ENCODE data around the gene B3GNT5. TPM values are rescaled to one million over a fixed set of nuclear protein-coding genes. Genes with fewer than 3 reads are reported as not detected.
A peak's percentile ranks its signal among the peaks of the same experiment; 100 is the strongest.

The B3GNT5 gene
- total and polyA plus RNA-seq, 9 of the 15 experiments (the other 6 are each of a cell fraction or from before 2014, with no cell fraction given), result 8.8 to 23.8 (median 14.4) TPM

GRCh38 chr3:183275418-183275817 is 22.4 kb downstream of the B3GNT5 start:
- Histone ChIP-seq H3K4me2 (ENCODE audit: insufficient read depth, low read length) (no peak overlapping the region), H4K20me1 (replicated peaks; ENCODE audit: control insufficient read depth, insufficient read depth, low read length) (no peaks in the 10 kb centered on the region), H2AFZ (ENCODE audit: low read depth, low read length) (no peak overlapping the region), H3K4me3 (no peak overlapping the region), H3K4me1 (replicated peaks in 1 of 2; ENCODE audit: control insufficient read depth in 2 of 2, insufficient read depth in 2 of 2, low read length in 2 of 2) (peaks cover 0 to 9% of the 10 kb centered on the region in 2 experiments; a peak in 2 of 5 replicates), H3K9me1 (ENCODE audit: control insufficient read depth, insufficient read depth, low read length) (no peaks in the 10 kb centered on the region), H3K27me3 (ENCODE audit: control insufficient read depth in 2 of 2, insufficient read depth in 2 of 2, low read length in 2 of 2) (no peaks in the 10 kb centered on the region), H3K27ac (ENCODE audit: extremely low read depth, low read depth, low read length) (peak overlapping the region; percentile 42; the same call in 1 of the 3 replicates), H3K9ac (ENCODE audit: insufficient read depth in 1 of 2, low read depth in 2 of 2, low read length in 2 of 2) (no peak overlapping the region), H3K36me3 (ENCODE audit: control insufficient read depth, insufficient read depth, low read length) (peaks cover 11% of the 10 kb centered on the region; the same call in 2 of the 3 replicates), H3K9me3 (replicated peaks; ENCODE audit: control insufficient read depth, insufficient read depth, low read depth, low read length) (no peaks in the 10 kb centered on the region), H3K79me2 (ENCODE audit: control insufficient read depth, insufficient read depth, low read length) (0 out of 3 replicates have a peak, but pooled peaks cover 2% of the 10 kb centered on the region)
- in situ Hi-C loops (cut with MboI) (no loop called here), intact Hi-C loops (cut with micrococcal nuclease) (no loop called here)
- WGBS (ENCODE audit: insufficient coverage, low coverage, missing lambda C conversion rate), result 3% methylated on average over 2 of the region's 2 CpGs
- ChIA-PET POLR2A (interaction anchor here (0.7 to 2.8 kb wide), 7 partner anchors 9 to 63 kb away, joined by 3 to 7 read pairs (median 4); no protein-coding TSS in a partner anchor), CTCF (ENCODE audit: low intra/inter-chr PET ratio) (no interaction called here)
- peak; percentile 92 for ATAC-seq
- peak in 1 of 4 experiments; percentile 69 for DNase-seq (ENCODE audit: extremely low read depth in 1 of 4, low spot score in 3 of 4)
- FAIRE-seq, result peak; percentile 89
- no TSS peak for BruUV-seq (replicated peaks)
- TF ChIP-seq TAF15 (IDR thresholded peaks at IDR 0.05; ENCODE audit: low read depth, low read length) (no peak), SLC30A9 (CRISPR knock-in tag; IDR thresholded peaks at IDR 0.05) (no peak), TBL1XR1 (IDR thresholded peaks at IDR 0.05; ENCODE audit: low read length in 2 of 2) (no peak), TCF3 (CRISPR knock-in tag; IDR thresholded peaks at IDR 0.05) (0 out of 2 replicates have a peak, but pooled peaks have one; percentile 15), ASH1L (IDR thresholded peaks at IDR 0.05; ENCODE audit: borderline replicate concordance, low read depth, partially characterized antibody) (no peak), MAFK (IDR thresholded peaks at IDR 0.05; ENCODE audit: low read length) (peak; percentile 26), CBX5 (IDR thresholded peaks at IDR 0.05; ENCODE audit: borderline replicate concordance, low read depth) (no peak), SMAD4 (CRISPR knock-in tag; conservative IDR thresholded peaks at IDR 0.05) (no peak), U2AF2 (optimal IDR thresholded peaks at IDR 0.05; ENCODE audit: low read depth, low read length) (no peak), ARID1B (IDR thresholded peaks at IDR 0.05) (peak; percentile 31; the same call in 1 of the 2 replicates), EGR1 (conservative IDR thresholded peaks at IDR 0.05) (no peak), GABPB2 (CRISPR knock-in tag; conservative IDR thresholded peaks at IDR 0.05) (no peak), TFAP4 (CRISPR knock-in tag; IDR thresholded peaks at IDR 0.05; ENCODE audit: borderline replicate concordance) (0 out of 2 replicates have a peak, but pooled peaks have one; percentile 21), RBM25 (IDR thresholded peaks at IDR 0.05; ENCODE audit: low read depth, low read length, severe bottlenecking) (no peak), ZFP1 (CRISPR knock-in tag; IDR thresholded peaks at IDR 0.05) (no peak), ESRRA (IDR thresholded peaks at IDR 0.05; ENCODE audit: borderline replicate concordance, low read depth) (no peak), KAT2B (IDR thresholded peaks at IDR 0.05; ENCODE audit: low read depth, low read length) (no peak), TAF7 (tag; IDR thresholded peaks at IDR 0.05) (no peak), ZNF232 (CRISPR knock-in tag; IDR thresholded peaks at IDR 0.05) (no peak), ZFP36 (IDR thresholded peaks at IDR 0.05; ENCODE audit: low read depth, low read length, partially characterized antibody) (no peak), DACH1 (IDR thresholded peaks at IDR 0.05; ENCODE audit: partially characterized antibody) (no peak), CBFA2T2 (conservative IDR thresholded peaks at IDR 0.05) (0 out of 2 replicates have a peak, but pooled peaks have one; percentile 9), PHF21A (IDR thresholded peaks at IDR 0.05; ENCODE audit: borderline replicate concordance, low read depth) (no peak), ZBTB26 (CRISPR knock-in tag; IDR thresholded peaks at IDR 0.05) (no peak)
